Natural killer cell (primary cell): ENCODE results near the gene MZT1. TPM values are rescaled to one million over a fixed set of nuclear protein-coding genes. Genes with fewer than 3 reads are reported as not detected.
A peak's percentile ranks its signal among the peaks of the same experiment; 100 is the strongest.

Experiments
- ATAC-seq, 3 donors: fragments of 150-1000 bp in 2 of 3; fragments of 200-7000 bp in 1 of 3; cut with Tn5 transposase; 1 replicate in 1 of 3; 2 replicates in 2 of 3; pipeline ENCODE4 v1.10.0; 2021; ENCODE audit warnings: mild to moderate bottlenecking in 2 of 3, moderate library complexity in 2 of 3
- DNase-seq, 2 donors: peaks; one replicate each; pipeline versions ENCODE4 v3.0.0 to v3.0.0-alpha.2; 2013 to 2021; ENCODE audit warnings: mixed read lengths in 1 of 2
- H3K27ac ChIP-seq: one replicate; pipeline ENCODE4 v1.5.1; 2013; ENCODE audit warnings: mild to moderate bottlenecking, low read length
- H3K27me3 ChIP-seq: one replicate; pipeline ENCODE4 v1.6.1; 2013; ENCODE audit warnings: low read length; ENCODE audit not compliant: control insufficient read depth, insufficient read depth
- H3K36me3 ChIP-seq: one replicate; pipeline ENCODE4 v1.6.1; 2013; ENCODE audit warnings: low read length; ENCODE audit not compliant: control insufficient read depth, insufficient read depth
- H3K4me1 ChIP-seq: one replicate; pipeline ENCODE4 v1.6.1; 2013; ENCODE audit warnings: low read length; ENCODE audit not compliant: control insufficient read depth, insufficient read depth
- H3K4me3 ChIP-seq: one replicate; pipeline ENCODE4 v1.5.1; 2013; ENCODE audit warnings: low read length
- H3K9me3 ChIP-seq: one replicate; pipeline ENCODE4 v1.6.1; 2013; ENCODE audit warnings: low read length; ENCODE audit not compliant: control insufficient read depth, insufficient read depth
- H3K27ac Mint-ChIP-seq, 2 donors: one replicate each; pipeline ENCODE4 v1.8.0; 2022; ENCODE audit warnings: mild to moderate bottlenecking in 2 of 2, mixed read lengths in 2 of 2, moderate library complexity in 1 of 2
- H3K27me3 Mint-ChIP-seq, 2 donors: one replicate each; pipeline ENCODE4 v1.8.0; 2022; ENCODE audit warnings: low read depth in 2 of 2, mixed read lengths in 2 of 2
- H3K36me3 Mint-ChIP-seq: one replicate; pipeline ENCODE4 v1.8.0; 2022; ENCODE audit warnings: mixed read lengths
- H3K4me1 Mint-ChIP-seq, 2 donors: one replicate each; pipeline ENCODE4 v1.8.0; 2022; ENCODE audit warnings: mixed read lengths in 2 of 2
- H3K4me3 Mint-ChIP-seq: one replicate; pipeline ENCODE4 v1.8.0; 2022; ENCODE audit warnings: mild to moderate bottlenecking, moderate library complexity, mixed read lengths
- H3K9me3 Mint-ChIP-seq, 2 donors: one replicate each; pipeline ENCODE4 v1.8.0; 2022; ENCODE audit warnings: mixed read lengths in 2 of 2
- WGBS: methylation state at CpG from one replicate; pipeline ENCODE4 v1.1.7; 2013; ENCODE audit warnings: missing lambda C conversion rate; ENCODE audit not compliant: insufficient coverage; 5-methylcytosine and 5-hydroxymethylcytosine counted together
- intact Hi-C: fragments of 100-400 bp; cut with micrococcal nuclease; formaldehyde crosslinking; loops from one replicate; pipeline ENCODE4 v1.14.2; 2022
- total RNA-seq, 4 donors: library from RNA; stranded (reverse); fragments of 120-200 nt in 1 of 4; gene quantifications; one replicate each; pipeline versions ENCODE4 v1.2.3 to v1.2.4, GENCODE V29; 2013 to 2022
- TF ChIP-seq, protein P1 (sequence below): fragments of 200-600 bp; IDR thresholded peaks from one replicate; pipeline ENCODE4 v1.8.0; 2022; ENCODE audit warnings: antibody characterized with exemption

The MZT1 gene
- total RNA-seq, 3 donors from 2014 or later (not counting 1 experiment from before 2014, with no cell fraction given): 5.7 to 7.4 (median 5.8) TPM

DNA sequence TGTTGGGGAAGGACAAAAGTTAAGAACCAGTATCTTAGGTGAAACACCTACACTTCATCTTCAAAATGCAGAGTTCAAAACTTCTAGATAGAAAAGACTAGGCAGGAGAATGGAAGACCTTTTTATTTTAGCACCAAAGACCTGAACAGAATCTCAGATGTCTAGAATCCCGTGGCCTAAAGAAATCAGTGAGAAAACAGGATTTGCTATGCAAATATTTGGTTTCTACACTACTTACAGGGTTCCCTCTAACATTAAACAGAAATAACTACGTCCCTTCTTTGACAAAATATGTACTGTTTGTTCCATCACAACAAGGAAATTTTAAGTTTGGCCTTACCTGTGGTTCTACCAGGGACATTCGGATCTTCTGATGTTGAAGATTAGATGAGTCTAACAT is 32.8 kb upstream of the MZT1 start:
- TF ChIP-seq, protein P1, sequence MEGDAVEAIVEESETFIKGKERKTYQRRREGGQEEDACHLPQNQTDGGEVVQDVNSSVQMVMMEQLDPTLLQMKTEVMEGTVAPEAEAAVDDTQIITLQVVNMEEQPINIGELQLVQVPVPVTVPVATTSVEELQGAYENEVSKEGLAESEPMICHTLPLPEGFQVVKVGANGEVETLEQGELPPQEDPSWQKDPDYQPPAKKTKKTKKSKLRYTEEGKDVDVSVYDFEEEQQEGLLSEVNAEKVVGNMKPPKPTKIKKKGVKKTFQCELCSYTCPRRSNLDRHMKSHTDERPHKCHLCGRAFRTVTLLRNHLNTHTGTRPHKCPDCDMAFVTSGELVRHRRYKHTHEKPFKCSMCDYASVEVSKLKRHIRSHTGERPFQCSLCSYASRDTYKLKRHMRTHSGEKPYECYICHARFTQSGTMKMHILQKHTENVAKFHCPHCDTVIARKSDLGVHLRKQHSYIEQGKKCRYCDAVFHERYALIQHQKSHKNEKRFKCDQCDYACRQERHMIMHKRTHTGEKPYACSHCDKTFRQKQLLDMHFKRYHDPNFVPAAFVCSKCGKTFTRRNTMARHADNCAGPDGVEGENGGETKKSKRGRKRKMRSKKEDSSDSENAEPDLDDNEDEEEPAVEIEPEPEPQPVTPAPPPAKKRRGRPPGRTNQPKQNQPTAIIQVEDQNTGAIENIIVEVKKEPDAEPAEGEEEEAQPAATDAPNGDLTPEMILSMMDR: no peak
- no peak overlapping the region for H3K4me3 Mint-ChIP-seq

DNA sequence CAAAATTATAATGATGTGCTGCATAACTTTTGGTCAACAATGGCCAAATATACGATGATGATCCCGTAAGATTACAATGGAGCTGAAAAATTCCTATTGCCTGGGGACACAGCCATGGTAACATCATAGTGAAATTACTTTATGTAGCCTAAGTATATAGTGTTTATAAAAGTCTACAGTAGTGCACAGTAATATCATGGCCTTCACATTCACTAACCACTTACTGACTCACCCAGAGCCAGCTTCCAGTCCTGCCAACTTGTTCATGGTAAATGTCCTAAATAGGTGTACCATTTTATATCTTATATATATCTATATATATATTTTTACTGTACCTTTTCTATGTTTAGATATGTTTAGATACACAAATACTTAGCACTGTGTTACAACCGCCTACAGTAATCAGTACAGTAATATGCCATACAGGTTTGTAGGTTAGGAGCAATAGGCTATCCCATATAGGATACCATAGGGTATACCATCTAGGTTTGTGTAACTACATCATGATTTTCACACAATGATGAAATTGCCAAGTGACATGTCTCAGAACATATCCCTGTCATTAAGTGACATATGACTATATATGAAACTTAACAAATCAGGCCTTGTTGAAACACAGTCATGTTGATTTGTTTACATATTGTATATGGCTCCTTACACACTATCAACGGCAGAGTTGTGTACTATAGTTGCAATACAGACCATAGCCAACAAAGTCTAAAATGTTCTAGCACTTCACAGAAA is 30.5 kb upstream of the MZT1 start:
- no peaks in the 10 kb centered on the region for H3K27me3 ChIP-seq
- H3K4me3 Mint-ChIP-seq: no peak overlapping the region
- no peak overlapping the region for H3K27ac ChIP-seq
- peaks cover 83% of the 10 kb centered on the region for H3K36me3 ChIP-seq
- no peak overlapping the region for H3K4me3 ChIP-seq
- ATAC-seq (peak in 1 of 3 donors; percentile 24), DNase-seq (no peak)
- 88% methylated on average over 3 of the region's 4 CpGs for WGBS
- H3K27ac Mint-ChIP-seq: no peak overlapping the region
- TF ChIP-seq, protein P1: no peak
- H3K36me3 Mint-ChIP-seq: peaks cover 15% of the 10 kb centered on the region
- H3K4me1 ChIP-seq: no peaks in the 10 kb centered on the region
- intact Hi-C loops: no loop called here
- H3K9me3 ChIP-seq: no peaks in the 10 kb centered on the region
- H3K9me3 Mint-ChIP-seq: no peaks in the 10 kb centered on the region
- H3K27me3 Mint-ChIP-seq: no peaks in the 10 kb centered on the region
- no peaks in the 10 kb centered on the region for H3K4me1 Mint-ChIP-seq

More for the DNA sequence above, 32.8 kb upstream of the MZT1 start:
- Mint-ChIP-seq H3K9me3 (no peaks in the 10 kb centered on the region), H3K4me1 (no peaks in the 10 kb centered on the region), H3K27me3 (no peaks in the 10 kb centered on the region), H3K27ac (no peak overlapping the region), H3K36me3 (peaks cover 15% of the 10 kb centered on the region)
- DNase-seq (no peak), ATAC-seq (no peak)
- no peak overlapping the region for H3K27ac ChIP-seq
- 96% methylated on average over 2 of the region's 3 CpGs for WGBS
- H3K4me3 ChIP-seq: no peak overlapping the region
- H3K27me3 ChIP-seq: no peaks in the 10 kb centered on the region
- no peaks in the 10 kb centered on the region for H3K4me1 ChIP-seq
- H3K36me3 ChIP-seq: peaks cover 90% of the 10 kb centered on the region
- intact Hi-C loops: no loop called here
- no peaks in the 10 kb centered on the region for H3K9me3 ChIP-seq

DNA sequence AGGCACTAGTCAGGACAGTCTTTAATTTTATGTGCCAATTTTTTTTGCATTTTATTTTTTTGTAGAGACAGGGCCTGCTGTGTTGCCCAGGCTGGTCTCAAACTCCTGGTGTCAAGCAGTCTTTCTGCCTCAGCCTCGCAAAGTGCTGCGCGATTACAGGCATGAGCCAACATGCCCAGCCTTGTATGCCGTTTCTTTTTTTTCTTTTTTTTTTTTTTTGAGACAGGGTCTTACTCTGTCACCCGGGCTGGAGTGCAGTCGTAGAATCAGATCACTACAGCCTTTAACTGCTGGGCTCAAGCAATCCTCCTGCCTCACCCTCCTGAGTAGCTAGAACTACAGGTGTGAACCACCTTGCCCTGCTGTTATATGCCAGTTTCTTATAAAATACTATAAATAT is 26.7 kb upstream of the MZT1 start:
- Histone ChIP-seq H3K4me1 (no peaks in the 10 kb centered on the region), H3K27me3 (no peaks in the 10 kb centered on the region), H3K36me3 (peaks cover 58% of the 10 kb centered on the region), H3K27ac (no peak overlapping the region), H3K9me3 (no peaks in the 10 kb centered on the region), H3K4me3 (no peak overlapping the region)
- peaks cover 6 to 23% of the 10 kb centered on the region in 2 donors for H3K4me1 Mint-ChIP-seq
- WGBS: 99% methylated on average over 6 of the region's 6 CpGs
- TF ChIP-seq, protein P1: no peak
- no peak overlapping the region for H3K4me3 Mint-ChIP-seq
- no peaks in the 10 kb centered on the region for H3K27me3 Mint-ChIP-seq
- intact Hi-C loops: no loop called here
- ATAC-seq: no peak
- H3K27ac Mint-ChIP-seq: no peak overlapping the region
- no peaks in the 10 kb centered on the region for H3K9me3 Mint-ChIP-seq
- peaks cover 3% of the 10 kb centered on the region for H3K36me3 Mint-ChIP-seq
- no peak for DNase-seq

- H3K36me3 ChIP-seq: peaks cover 57% of the 10 kb centered on the region
- intact Hi-C loops: no loop called here
- Mint-ChIP-seq H3K4me1 (peaks cover 6 to 23% of the 10 kb centered on the region in 2 donors), H3K27me3 (no peaks in the 10 kb centered on the region), H3K27ac (peak overlapping the region in 1 of 2 donors; percentile 66), H3K36me3 (peaks cover 6% of the 10 kb centered on the region), H3K9me3 (no peaks in the 10 kb centered on the region), H3K4me3 (no peak overlapping the region)
- H3K27ac ChIP-seq: no peak overlapping the region
- TF ChIP-seq, protein P1: no peak
- no peak for ATAC-seq
- no peak for DNase-seq
- no peak overlapping the region for H3K4me3 ChIP-seq
- H3K9me3 ChIP-seq: no peaks in the 10 kb centered on the region
- no peaks in the 10 kb centered on the region for H3K4me1 ChIP-seq
- no peaks in the 10 kb centered on the region for H3K27me3 ChIP-seq
Observed at GRCh38 chr13:72751220-72751619, 23.8 kb upstream of the MZT1 start.
